Body of pancreas (tissue), 4 donors: ENCODE measurements around the gene ZSCAN2. TPM values are rescaled to one million over a fixed set of nuclear protein-coding genes. Genes with fewer than 3 reads are reported as not detected.
"Not testable (repeated sequence)": the region's sequence is repeated elsewhere in the genome, so short reads cannot be mapped to it uniquely, and the experiment has no call there.

Experiments used
- ATAC-seq: fragments of 150-250 bp; one replicate; pipeline ENCODE4 v1.9.1; 2016
- DNase-seq, 4 donors: peaks; one replicate each; pipeline ENCODE4 v3.0.0-alpha.2; 2019
- H3K27ac ChIP-seq, 4 donors: fragments of 200-600 bp; sonication (generic); 1 replicate in 3 of 4; 2 replicates in 1 of 4; pipeline versions ENCODE4 v1.5.1 to v1.6.1; 2016 to 2019; ENCODE audit warnings: mild to moderate bottlenecking in 1 of 4, mixed read lengths in 1 of 4, moderate library complexity in 1 of 4
- H3K27me3 ChIP-seq, 2 donors: fragments of 200-600 bp; sonication (generic); one replicate each; pipeline ENCODE4 v1.6.0; 2016; ENCODE audit warnings: mild to moderate bottlenecking in 1 of 2
- H3K36me3 ChIP-seq, 2 donors: fragments of 200-600 bp; sonication (generic); replicated peaks in 1 of 2; 2 replicates each; pipeline ENCODE4 v1.5.1; 2016; ENCODE audit warnings: low read depth in 2 of 2; ENCODE audit not compliant: insufficient read depth in 1 of 2
- H3K4me1 ChIP-seq: fragments of 200-600 bp; sonication (generic); one replicate; pipeline ENCODE4 v1.6.0; 2016
- H3K4me3 ChIP-seq, 2 donors: fragments of 200-600 bp; sonication (generic); 1 replicate in 1 of 2; 2 replicates in 1 of 2; pipeline ENCODE4 v1.5.1; 2016 to 2019
- H3K9me3 ChIP-seq, 3 donors: fragments of 200-600 bp; sonication (generic); 1 replicate in 2 of 3; 2 replicates in 1 of 3; pipeline ENCODE4 v1.5.1; 2016
- CTCF ChIP-seq, 7 experiments: fragments of 450-650 bp in 4 of 7; fragments of 200-600 bp in 3 of 7; sonication (generic) in 3 of 7; IDR thresholded peaks; one replicate each; pipeline ENCODE4 v1.5.1; 2016 to 2019; ENCODE audit warnings: antibody characterized with exemption in 7 of 7
- POLR2A ChIP-seq, 3 donors: fragments of 450-650 bp; IDR thresholded peaks; one replicate each; pipeline ENCODE4 v1.6.1; 2016; ENCODE audit warnings: antibody characterized with exemption in 3 of 3, mild to moderate bottlenecking in 2 of 3
- WGBS, 2 donors: methylation state at CpG; one replicate each; pipeline ENCODE4 v1.1.5; 2017; 5-methylcytosine and 5-hydroxymethylcytosine counted together
- intact Hi-C: fragments of 100-400 bp; cut with DNase I; formaldehyde crosslinking; loops from one replicate; pipeline ENCODE4 v1.15.1; 2023
- total RNA-seq, 2 donors: library from RNA; depleted of rRNA; stranded (reverse); fragments of >200 nt; gene quantifications; one replicate each; pipeline ENCODE4 v1.1.0, GENCODE V29; 2016

Gene ZSCAN2
- total RNA-seq, 2 donors from 2014 or later = 13.5 TPM

- intact Hi-C loops = no loop called here
- ATAC-seq (no peak), DNase-seq (no peak)
- H3K4me1 ChIP-seq = peaks cover 13% of the 10 kb centered on the region
- no peak overlapping the region for H3K27ac ChIP-seq
- TF ChIP-seq POLR2A (IDR thresholded peaks at IDR 0.05) = no peak
- H3K27me3 ChIP-seq = no peaks in the 10 kb centered on the region
- H3K9me3 ChIP-seq = no peaks in the 10 kb centered on the region
- H3K4me3 ChIP-seq = no peak overlapping the region
- WGBS, 2 donors = 90 to 94% methylated on average over 4 of the region's 4 CpGs
- no peaks in the 10 kb centered on the region for H3K36me3 ChIP-seq
Observed at GRCh38 chr15:84572231-84572630, 28.6 kb upstream of the ZSCAN2 start.

GRCh38 chr15:84575493-84575892 is 25.3 kb upstream of the ZSCAN2 start:
- no peak for DNase-seq
- Histone ChIP-seq H3K4me3 (no peak overlapping the region), H3K36me3 (no peaks in the 10 kb centered on the region), H3K9me3 (no peaks in the 10 kb centered on the region), H3K4me1 (peaks cover 13% of the 10 kb centered on the region), H3K27ac (no peak overlapping the region), H3K27me3 (no peaks in the 10 kb centered on the region)
- ATAC-seq = no peak
- TF ChIP-seq POLR2A (IDR thresholded peaks at IDR 0.05) = no peak
- no peak for TF ChIP-seq CTCF (IDR thresholded peaks at IDR 0.05)
- 80 to 83% methylated on average over 4 of the region's 4 CpGs for WGBS, 2 donors
- intact Hi-C loops = no loop called here

- ATAC-seq, H3K4me3 ChIP-seq, DNase-seq, intact Hi-C loops, H3K36me3 ChIP-seq, H3K27ac ChIP-seq, H3K9me3 ChIP-seq, H3K27me3 ChIP-seq: not testable (repeated sequence)
- H3K4me1 ChIP-seq = peaks cover 13% of the 10 kb centered on the region
- 41 to 47% methylated on average over 6 of the region's 6 CpGs for WGBS, 2 donors
Observed at GRCh38 chr15:84577891-84578290, 22.9 kb upstream of the ZSCAN2 start.

GRCh38 chr15:84579261-84579721 is 21.5 kb upstream of the ZSCAN2 start:
- intact Hi-C loops, H3K9me3 ChIP-seq, H3K27me3 ChIP-seq, H3K4me3 ChIP-seq, H3K36me3 ChIP-seq: not testable (repeated sequence)
- DNase-seq (peak; percentile 48 to 86 (median 74)), ATAC-seq (peak; percentile 87)
- Histone ChIP-seq H3K27ac (peak overlapping the region in 3 of 4 donors; percentile 41 to 75 (median 44)), H3K4me1 (peaks cover 13% of the 10 kb centered on the region)
- 24 to 32% methylated on average over 6 to 7 of the region's 7 CpGs for WGBS, 2 donors

- not testable (repeated sequence) for H3K27ac ChIP-seq, DNase-seq
- 75% methylated on average over 6 of the region's 7 CpGs; no CpG with 5 or more reads in 1 of the 2 donors for WGBS, 2 donors
Observed at GRCh38 chr15:84581676-84582428, 19.0 kb upstream of the ZSCAN2 start.

GRCh38 chr15:84582583-84583157 is 18.1 kb upstream of the ZSCAN2 start:
- no peak for TF ChIP-seq CTCF (IDR thresholded peaks at IDR 0.05)
- TF ChIP-seq POLR2A (IDR thresholded peaks at IDR 0.05) = no peak

More at GRCh38 chr15:84581676-84582428, 19.0 kb upstream of the ZSCAN2 start:
- peaks cover 13% of the 10 kb centered on the region for H3K4me1 ChIP-seq
- H3K4me3 ChIP-seq, H3K27me3 ChIP-seq, ATAC-seq, intact Hi-C loops, H3K9me3 ChIP-seq, H3K36me3 ChIP-seq: not testable (repeated sequence)

GRCh38 chr15:84583921-84584320 is 16.9 kb upstream of the ZSCAN2 start:
- intact Hi-C loops = not testable (repeated sequence)

More at GRCh38 chr15:84582583-84583157, 18.1 kb upstream of the ZSCAN2 start:
- ATAC-seq = no peak
- 59 to 79% methylated on average over 1 to 2 of the region's 2 CpGs for WGBS, 2 donors
- Histone ChIP-seq H3K4me1 (peaks cover 16% of the 10 kb centered on the region), H3K9me3 (no peaks in the 10 kb centered on the region), H3K27me3 (no peaks in the 10 kb centered on the region), H3K36me3 (no peaks in the 10 kb centered on the region), H3K27ac (no peak overlapping the region), H3K4me3 (no peak overlapping the region)
- DNase-seq = no peak
- intact Hi-C loops = no loop called here

More at GRCh38 chr15:84583921-84584320, 16.9 kb upstream of the ZSCAN2 start:
- not testable (repeated sequence) for H3K9me3 ChIP-seq, H3K27ac ChIP-seq, DNase-seq, H3K36me3 ChIP-seq, H3K27me3 ChIP-seq, H3K4me3 ChIP-seq, ATAC-seq
- peaks cover 22% of the 10 kb centered on the region for H3K4me1 ChIP-seq
- 26 to 33% methylated on average over 4 of the region's 4 CpGs for WGBS, 2 donors
